SJCRH30 (cell line): ENCODE measurements around the gene SORCS3. TPM values are rescaled to one million over a fixed set of nuclear protein-coding genes. Genes with fewer than 3 reads are reported as not detected.

ENCODE experiments used
- DNase-seq, 2 experiments: peaks; one replicate each; pipeline ENCODE4 v3.0.0-alpha.2; 2015 to 2020
- H3K27ac ChIP-seq: fragments of 250-450 bp; sonication (Bioruptor Pico); 2 replicates; pipeline ENCODE4 v1.5.1; 2020; ENCODE audit warnings: mild to moderate bottlenecking, moderate library complexity
- H3K27me3 ChIP-seq: fragments of 250-450 bp; sonication (Bioruptor Pico); 2 replicates; pipeline ENCODE4 v1.5.1; 2020; ENCODE audit warnings: mild to moderate bottlenecking, moderate library complexity
- H3K36me3 ChIP-seq: fragments of 250-450 bp; sonication (Bioruptor Pico); 2 replicates; pipeline ENCODE4 v1.5.1; 2020; ENCODE audit warnings: mild to moderate bottlenecking, moderate library complexity
- H3K4me1 ChIP-seq: fragments of 250-450 bp; sonication (Bioruptor Pico); 2 replicates; pipeline ENCODE4 v1.5.1; 2020; ENCODE audit warnings: mild to moderate bottlenecking, moderate library complexity
- H3K4me3 ChIP-seq: fragments of 250-450 bp; sonication (Bioruptor Pico); 2 replicates; pipeline ENCODE4 v1.5.1; 2020; ENCODE audit warnings: mild to moderate bottlenecking, moderate library complexity
- H3K9me3 ChIP-seq: fragments of 250-450 bp; sonication (Bioruptor Pico); replicated peaks from 2 replicates; pipeline ENCODE4 v1.5.1; 2020; ENCODE audit warnings: mild to moderate bottlenecking, moderate library complexity
- total RNA-seq: library from RNA; depleted of rRNA; stranded (reverse); fragments of >200 nt; shearing (Covaris generic); gene quantifications from 2 replicates; pipeline ENCODE4 v1.2.3, GENCODE V29; 2014

SORCS3 gene
- total RNA-seq, 1 experiment from 2014 or later = not detected

- no peak overlapping the region for H3K27ac ChIP-seq
- H3K36me3 ChIP-seq = no peaks in the 10 kb centered on the region
- no peaks in the 10 kb centered on the region for H3K4me1 ChIP-seq
- H3K9me3 ChIP-seq = no peaks in the 10 kb centered on the region
- DNase-seq = no peak
- no peaks in the 10 kb centered on the region for H3K27me3 ChIP-seq
- no peak overlapping the region for H3K4me3 ChIP-seq
These were observed 504.6 kb downstream of the SORCS3 start for GRCh38 chr10:105145711-105146110.

GRCh38 chr10:105146436-105146835, 505.3 kb downstream of the SORCS3 start:
- no peaks in the 10 kb centered on the region for H3K27me3 ChIP-seq
- DNase-seq = no peak
- H3K36me3 ChIP-seq = no peaks in the 10 kb centered on the region
- H3K4me1 ChIP-seq = no peaks in the 10 kb centered on the region
- H3K9me3 ChIP-seq = no peaks in the 10 kb centered on the region
- H3K4me3 ChIP-seq = no peak overlapping the region
- H3K27ac ChIP-seq = no peak overlapping the region

- H3K27me3 ChIP-seq = 0 out of 2 replicates have a peak, but pooled peaks cover 4% of the 10 kb centered on the region
- no peaks in the 10 kb centered on the region for H3K9me3 ChIP-seq
- no peak overlapping the region for H3K4me3 ChIP-seq
- H3K27ac ChIP-seq = no peak overlapping the region
- H3K36me3 ChIP-seq = no peaks in the 10 kb centered on the region
- no peaks in the 10 kb centered on the region for H3K4me1 ChIP-seq
- no peak for DNase-seq
These were observed 507.4 kb downstream of the SORCS3 start for GRCh38 chr10:105148456-105148855.

GRCh38 chr10:105148921-105149320, 507.8 kb downstream of the SORCS3 start:
- H3K27ac ChIP-seq = no peak overlapping the region
- 0 out of 2 replicates have a peak, but pooled peaks cover 4% of the 10 kb centered on the region for H3K27me3 ChIP-seq

GRCh38 chr10:105149371-105149891, 508.3 kb downstream of the SORCS3 start:
- no peaks in the 10 kb centered on the region for H3K4me1 ChIP-seq
- H3K9me3 ChIP-seq = no peaks in the 10 kb centered on the region
- H3K36me3 ChIP-seq = no peaks in the 10 kb centered on the region
- no peak overlapping the region for H3K4me3 ChIP-seq
- no peak overlapping the region for H3K27ac ChIP-seq
- H3K27me3 ChIP-seq = 0 out of 2 replicates have a peak, but pooled peaks cover 4% of the 10 kb centered on the region
- DNase-seq = no peak

More at GRCh38 chr10:105148921-105149320, 507.8 kb downstream of the SORCS3 start:
- Histone ChIP-seq H3K4me3 (no peak overlapping the region), H3K4me1 (no peaks in the 10 kb centered on the region), H3K36me3 (no peaks in the 10 kb centered on the region), H3K9me3 (no peaks in the 10 kb centered on the region)
- no peak for DNase-seq

GRCh38 chr10:105150259-105150880, 509.3 kb downstream of the SORCS3 start:
- no peak for DNase-seq
- Histone ChIP-seq H3K4me1 (no peaks in the 10 kb centered on the region), H3K27ac (no peak overlapping the region), H3K36me3 (no peaks in the 10 kb centered on the region), H3K4me3 (no peak overlapping the region), H3K9me3 (no peaks in the 10 kb centered on the region), H3K27me3 (0 out of 2 replicates have a peak, but pooled peaks cover 4% of the 10 kb centered on the region)

GRCh38 chr10:105154736-105155135, 513.6 kb downstream of the SORCS3 start:
- Histone ChIP-seq H3K9me3 (no peaks in the 10 kb centered on the region), H3K4me3 (no peak overlapping the region), H3K4me1 (no peaks in the 10 kb centered on the region), H3K27me3 (0 out of 2 replicates have a peak, but pooled peaks cover 4% of the 10 kb centered on the region), H3K36me3 (no peaks in the 10 kb centered on the region), H3K27ac (no peak overlapping the region)
- DNase-seq = no peak

GRCh38 chr10:105159268-105159667, 518.2 kb downstream of the SORCS3 start:
- no peak overlapping the region for H3K27ac ChIP-seq
- no peaks in the 10 kb centered on the region for H3K4me1 ChIP-seq
- H3K4me3 ChIP-seq = no peak overlapping the region
- DNase-seq = no peak
- no peaks in the 10 kb centered on the region for H3K36me3 ChIP-seq
- no peaks in the 10 kb centered on the region for H3K9me3 ChIP-seq
- H3K27me3 ChIP-seq = no peaks in the 10 kb centered on the region

- Histone ChIP-seq H3K4me1 (no peaks in the 10 kb centered on the region), H3K27me3 (no peaks in the 10 kb centered on the region), H3K36me3 (no peaks in the 10 kb centered on the region), H3K9me3 (no peaks in the 10 kb centered on the region), H3K4me3 (no peak overlapping the region), H3K27ac (no peak overlapping the region)
- no peak for DNase-seq
These were observed 520.1 kb downstream of the SORCS3 start for GRCh38 chr10:105161149-105161548.

GRCh38 chr10:105161767-105162166, 520.7 kb downstream of the SORCS3 start:
- H3K36me3 ChIP-seq = no peaks in the 10 kb centered on the region
- H3K27me3 ChIP-seq = no peaks in the 10 kb centered on the region
- no peak overlapping the region for H3K27ac ChIP-seq
- no peaks in the 10 kb centered on the region for H3K9me3 ChIP-seq
- no peak overlapping the region for H3K4me3 ChIP-seq
- DNase-seq = no peak
- H3K4me1 ChIP-seq = no peaks in the 10 kb centered on the region

- no peaks in the 10 kb centered on the region for H3K36me3 ChIP-seq
- H3K27me3 ChIP-seq = no peaks in the 10 kb centered on the region
These were observed 529.4 kb downstream of the SORCS3 start for GRCh38 chr10:105170521-105170920.

GRCh38 chr10:105171945-105172344, 530.9 kb downstream of the SORCS3 start:
- no peaks in the 10 kb centered on the region for H3K36me3 ChIP-seq
- DNase-seq = no peak
- no peaks in the 10 kb centered on the region for H3K4me1 ChIP-seq

More at GRCh38 chr10:105170521-105170920, 529.4 kb downstream of the SORCS3 start:
- Histone ChIP-seq H3K4me1 (no peaks in the 10 kb centered on the region), H3K4me3 (no peak overlapping the region), H3K9me3 (no peaks in the 10 kb centered on the region), H3K27ac (no peak overlapping the region)
- DNase-seq = no peak

GRCh38 chr10:105181626-105182025, 540.5 kb downstream of the SORCS3 start:
- Histone ChIP-seq H3K4me1 (no peaks in the 10 kb centered on the region), H3K9me3 (no peaks in the 10 kb centered on the region; the same call in 1 of the 2 replicates), H3K27me3 (no peaks in the 10 kb centered on the region), H3K36me3 (no peaks in the 10 kb centered on the region), H3K4me3 (no peak overlapping the region), H3K27ac (no peak overlapping the region)
- no peak for DNase-seq

More at GRCh38 chr10:105171945-105172344, 530.9 kb downstream of the SORCS3 start:
- Histone ChIP-seq H3K4me3 (no peak overlapping the region), H3K27ac (no peak overlapping the region), H3K27me3 (no peaks in the 10 kb centered on the region), H3K9me3 (no peaks in the 10 kb centered on the region)

GRCh38 chr10:105183536-105183935, 542.4 kb downstream of the SORCS3 start:
- no peak overlapping the region for H3K27ac ChIP-seq
- H3K27me3 ChIP-seq = no peaks in the 10 kb centered on the region
- H3K4me3 ChIP-seq = no peak overlapping the region
- peaks cover 16% of the 10 kb centered on the region for H3K4me1 ChIP-seq
- no peaks in the 10 kb centered on the region; the same call in 1 of the 2 replicates for H3K9me3 ChIP-seq
- DNase-seq = no peak
- no peaks in the 10 kb centered on the region for H3K36me3 ChIP-seq

GRCh38 chr10:105185161-105185560, 544.1 kb downstream of the SORCS3 start:
- H3K4me3 ChIP-seq = no peak overlapping the region
- no peak for DNase-seq
- peaks cover 24% of the 10 kb centered on the region for H3K4me1 ChIP-seq
- no peaks in the 10 kb centered on the region; the same call in 1 of the 2 replicates for H3K9me3 ChIP-seq
- no peaks in the 10 kb centered on the region for H3K36me3 ChIP-seq
- H3K27ac ChIP-seq = no peak overlapping the region
- H3K27me3 ChIP-seq = no peaks in the 10 kb centered on the region

- Histone ChIP-seq H3K4me3 (no peak overlapping the region), H3K4me1 (peaks cover 24% of the 10 kb centered on the region), H3K27me3 (no peaks in the 10 kb centered on the region), H3K9me3 (no peaks in the 10 kb centered on the region), H3K36me3 (no peaks in the 10 kb centered on the region), H3K27ac (no peak overlapping the region)
- peak; percentile 71 to 83 for DNase-seq
These were observed 546.2 kb downstream of the SORCS3 start for GRCh38 chr10:105187243-105187642.
